Fibroblast of the conjunctiva (primary cell): Measurements from ENCODE around the gene CDH23.

Source experiments
- DNase-seq: peaks from one replicate; pipeline ENCODE4 v3.0.0-alpha.2; 2010; ENCODE audit warnings: low read depth

Gene CDH23

GRCh38 chr10:71744897-71745663, 348.4 kb downstream of the CDH23 start:
- no peak for DNase-seq

GRCh38 chr10:71745664-71746250, 349.0 kb downstream of the CDH23 start:
- DNase-seq = no peak

GRCh38 chr10:71746344-71747037, 349.8 kb downstream of the CDH23 start:
- DNase-seq = no peak

GRCh38 chr10:71747039-71747531, 350.4 kb downstream of the CDH23 start:
- DNase-seq = no peak

- DNase-seq = no peak
Measured at GRCh38 chr10:71747551-71748523, 351.1 kb downstream of the CDH23 start.

GRCh38 chr10:71748671-71749191, 352.0 kb downstream of the CDH23 start:
- no peak for DNase-seq

GRCh38 chr10:71749396-71749795, 352.7 kb downstream of the CDH23 start:
- DNase-seq = no peak

- no peak for DNase-seq
Measured at GRCh38 chr10:71750124-71750841, 353.6 kb downstream of the CDH23 start.

- DNase-seq = no peak
Measured at GRCh38 chr10:71750986-71751385, 354.3 kb downstream of the CDH23 start.

- DNase-seq = no peak
Measured at GRCh38 chr10:71751515-71752224, 354.9 kb downstream of the CDH23 start.

- DNase-seq = no peak
Measured at GRCh38 chr10:71752391-71753090, 355.8 kb downstream of the CDH23 start.

GRCh38 chr10:71753091-71753959, 356.6 kb downstream of the CDH23 start:
- no peak for DNase-seq

GRCh38 chr10:71753960-71754505, 357.3 kb downstream of the CDH23 start:
- DNase-seq = no peak

GRCh38 chr10:71754562-71754961, 357.8 kb downstream of the CDH23 start:
- DNase-seq = no peak

GRCh38 chr10:71755179-71755879, 358.6 kb downstream of the CDH23 start:
- no peak for DNase-seq

GRCh38 chr10:71756311-71757191, 359.8 kb downstream of the CDH23 start:
- DNase-seq = no peak
